Cardiac muscle cell (in vitro differentiated cells and primary cell): Measurements from ENCODE around the gene CHRM2. TPM values are rescaled to one million over a fixed set of nuclear protein-coding genes. Genes with fewer than 3 reads are reported as not detected.

Source experiments
- DNase-seq, 2 donors: peaks; one replicate each; pipeline versions ENCODE4 v3.0.0 to v3.0.0-alpha.2; 2010 to 2017; ENCODE audit warnings: low read depth in 1 of 2, low spot score in 1 of 2
- H3K27ac ChIP-seq: fragments of 200-600 bp; sonication (generic); 2 replicates; pipeline ENCODE4 v1.5.1; 2016
- H3K27me3 ChIP-seq: fragments of 200-600 bp; sonication (generic); 2 replicates; pipeline ENCODE4 v1.6.0; 2016; ENCODE audit warnings: control low read depth
- H3K36me3 ChIP-seq: fragments of 200-600 bp; sonication (generic); 2 replicates; pipeline ENCODE4 v1.5.1; 2016; ENCODE audit warnings: control low read depth
- H3K4me1 ChIP-seq: fragments of 200-600 bp; sonication (generic); 2 replicates; pipeline ENCODE4 v1.8.1; 2017; ENCODE audit warnings: low read depth, mild to moderate bottlenecking, mixed run types
- H3K4me3 ChIP-seq: fragments of 200-600 bp; sonication (generic); 2 replicates; pipeline ENCODE4 v1.5.1; 2016; ENCODE audit warnings: mild to moderate bottlenecking
- H3K9me3 ChIP-seq: fragments of 200-600 bp; sonication (generic); 2 replicates; pipeline ENCODE4 v1.5.1; 2017; ENCODE audit warnings: low read depth, mild to moderate bottlenecking, control low read depth
- polyA plus RNA-seq: library from polyadenylated mRNA; unstranded; fragments of >200 nt; fragmentation: Nextera tagmentation; extraction: Ambion mirVana; gene quantifications from 2 replicates; pipeline ENCODE4 v1.2.1, GENCODE V29; 2016
- total RNA-seq: library from RNA; depleted of rRNA; stranded (reverse); fragments of >200 nt; gene quantifications from 2 replicates; pipeline ENCODE4 v1.2.3, GENCODE V29; 2016
- TF ChIP-seq, protein P1 (sequence below): IDR thresholded peaks from 2 replicates; pipeline ENCODE4 v1.5.1; 2012; ENCODE audit warnings: low read depth, mild to moderate bottlenecking, low read length

CHRM2 gene
- total and polyA plus RNA-seq, 2 experiments from 2014 or later = 37.5 to 75.3 TPM

DNA sequence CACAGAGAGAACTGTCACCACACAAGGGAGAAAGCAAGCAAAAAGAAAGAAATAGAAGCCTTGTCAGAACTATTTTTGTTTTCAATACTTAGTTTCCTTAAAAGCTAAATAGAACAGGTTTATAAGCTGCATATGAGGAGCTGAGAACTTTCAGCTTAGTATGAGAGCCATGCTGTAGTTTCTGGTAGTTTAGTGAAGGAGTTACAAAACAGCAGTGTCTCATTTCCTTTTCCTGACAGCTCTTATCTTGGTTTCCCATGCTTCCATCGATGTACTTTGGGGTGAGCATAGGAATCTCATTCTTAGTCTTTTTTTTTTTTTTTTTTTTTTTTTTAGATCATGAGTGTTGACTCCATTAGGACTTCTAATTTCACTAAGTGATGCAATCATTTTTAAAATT is 8.6 kb upstream of the CHRM2 start:
- Histone ChIP-seq H3K27ac (no peak overlapping the region), H3K27me3 (no peaks in the 10 kb centered on the region), H3K4me1 (peaks cover 11% of the 10 kb centered on the region), H3K9me3 (no peaks in the 10 kb centered on the region), H3K36me3 (no peaks in the 10 kb centered on the region), H3K4me3 (no peak overlapping the region)
- DNase-seq = peak in 1 of 2 donors; percentile 80
- TF ChIP-seq, protein P1, sequence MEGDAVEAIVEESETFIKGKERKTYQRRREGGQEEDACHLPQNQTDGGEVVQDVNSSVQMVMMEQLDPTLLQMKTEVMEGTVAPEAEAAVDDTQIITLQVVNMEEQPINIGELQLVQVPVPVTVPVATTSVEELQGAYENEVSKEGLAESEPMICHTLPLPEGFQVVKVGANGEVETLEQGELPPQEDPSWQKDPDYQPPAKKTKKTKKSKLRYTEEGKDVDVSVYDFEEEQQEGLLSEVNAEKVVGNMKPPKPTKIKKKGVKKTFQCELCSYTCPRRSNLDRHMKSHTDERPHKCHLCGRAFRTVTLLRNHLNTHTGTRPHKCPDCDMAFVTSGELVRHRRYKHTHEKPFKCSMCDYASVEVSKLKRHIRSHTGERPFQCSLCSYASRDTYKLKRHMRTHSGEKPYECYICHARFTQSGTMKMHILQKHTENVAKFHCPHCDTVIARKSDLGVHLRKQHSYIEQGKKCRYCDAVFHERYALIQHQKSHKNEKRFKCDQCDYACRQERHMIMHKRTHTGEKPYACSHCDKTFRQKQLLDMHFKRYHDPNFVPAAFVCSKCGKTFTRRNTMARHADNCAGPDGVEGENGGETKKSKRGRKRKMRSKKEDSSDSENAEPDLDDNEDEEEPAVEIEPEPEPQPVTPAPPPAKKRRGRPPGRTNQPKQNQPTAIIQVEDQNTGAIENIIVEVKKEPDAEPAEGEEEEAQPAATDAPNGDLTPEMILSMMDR = no peak

DNA sequence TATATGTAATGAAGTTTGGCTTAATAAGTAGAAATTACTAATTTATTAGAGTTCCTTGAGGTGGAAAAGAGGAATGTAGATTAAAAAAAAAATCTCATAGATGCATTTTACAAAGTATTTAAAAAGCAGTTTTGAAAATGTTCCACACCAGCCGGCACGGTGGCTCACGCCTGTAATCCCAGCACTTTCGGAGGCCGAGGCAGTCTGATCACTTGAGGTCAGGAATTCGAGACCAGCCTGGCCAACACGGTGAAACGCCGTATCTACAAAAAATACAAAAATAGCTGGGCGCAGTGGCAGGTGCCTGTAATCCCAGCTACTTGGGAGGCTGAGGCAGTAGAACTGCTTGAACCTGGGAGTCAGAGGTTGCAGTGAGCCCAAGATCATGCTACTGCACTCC is 3.2 kb upstream of the CHRM2 start:
- H3K27me3 ChIP-seq = peaks cover 6% of the 10 kb centered on the region
- TF ChIP-seq, protein P1 = no peak
- DNase-seq = no peak
- peaks cover 11% of the 10 kb centered on the region for H3K4me1 ChIP-seq
- H3K9me3 ChIP-seq = no peaks in the 10 kb centered on the region
- H3K27ac ChIP-seq = no peak overlapping the region
- H3K36me3 ChIP-seq = no peaks in the 10 kb centered on the region
- no peak overlapping the region for H3K4me3 ChIP-seq

DNA sequence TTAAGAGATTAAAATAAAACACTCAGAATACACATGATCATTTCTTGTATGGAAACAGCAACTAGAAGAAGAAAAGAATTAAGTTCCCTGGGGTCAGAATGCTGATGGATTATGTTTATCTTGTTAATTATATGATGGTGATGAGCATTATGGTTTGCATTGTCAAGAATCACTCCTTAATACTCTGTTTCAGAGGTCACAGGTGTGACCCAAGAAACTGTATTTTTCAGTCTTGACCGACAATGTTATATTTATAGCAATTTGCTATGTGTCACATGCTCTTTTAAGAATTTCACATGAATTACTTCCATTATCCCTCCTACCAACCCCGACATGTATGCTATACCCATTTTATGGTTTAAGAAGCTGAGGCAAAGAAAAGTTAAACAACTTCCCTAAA is 2.7 kb upstream of the CHRM2 start:
- no peaks in the 10 kb centered on the region for H3K36me3 ChIP-seq
- no peak overlapping the region for H3K4me3 ChIP-seq
- peaks cover 11% of the 10 kb centered on the region for H3K4me1 ChIP-seq
- H3K9me3 ChIP-seq = no peaks in the 10 kb centered on the region
- peaks cover 6% of the 10 kb centered on the region for H3K27me3 ChIP-seq
- DNase-seq = no peak
- H3K27ac ChIP-seq = no peak overlapping the region
- TF ChIP-seq, protein P1 = no peak

DNA sequence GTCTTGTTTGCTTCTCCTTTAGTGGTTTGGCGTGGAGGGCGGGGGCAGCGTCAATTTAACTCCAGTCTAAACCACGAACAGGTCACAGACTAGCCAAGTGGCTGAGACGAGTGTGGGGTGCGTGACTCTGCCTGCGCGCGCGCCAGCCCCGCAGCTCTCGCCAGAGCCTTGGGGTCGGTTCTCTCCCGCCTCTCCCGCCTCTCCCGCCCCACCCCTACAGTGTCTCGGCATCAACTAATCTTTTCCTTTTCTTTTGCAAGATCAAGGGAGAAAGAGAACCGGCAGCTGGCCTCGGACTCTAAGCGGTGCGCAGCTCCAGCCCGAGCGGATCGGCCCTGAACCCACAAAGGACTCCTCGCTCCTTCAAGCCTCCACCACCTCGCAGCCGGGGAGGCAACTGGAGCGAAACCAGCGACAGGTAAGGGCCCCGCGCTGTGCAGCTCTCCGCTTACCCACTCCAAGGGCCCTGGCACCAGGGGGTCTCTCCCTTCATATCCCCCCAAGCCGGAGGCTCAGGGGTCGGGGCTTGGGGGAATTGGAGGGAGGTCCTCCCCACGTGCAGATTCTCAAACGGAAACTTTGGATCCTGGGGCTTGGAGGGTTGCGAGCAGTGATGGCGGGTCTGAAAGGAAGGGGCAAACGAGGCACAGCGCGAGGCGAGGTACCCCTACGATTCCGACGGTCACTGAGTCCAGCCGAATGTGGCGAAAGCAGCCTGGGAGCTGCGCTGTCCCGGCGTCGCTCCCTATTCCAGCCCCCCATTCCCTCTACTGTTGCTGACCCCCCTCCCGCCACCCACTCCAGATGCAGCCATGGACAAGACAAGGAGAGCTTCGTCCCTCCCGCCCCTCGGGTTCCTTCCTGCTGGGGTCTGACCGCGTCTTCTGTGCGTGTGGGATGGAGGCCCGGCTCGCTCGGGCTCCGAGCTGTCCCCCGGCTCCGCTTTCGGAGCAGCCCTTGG is 829 bp downstream of the CHRM2 start:
- no peaks in the 10 kb centered on the region for H3K9me3 ChIP-seq
- peaks cover 23% of the 10 kb centered on the region for H3K4me1 ChIP-seq
- TF ChIP-seq, protein P1 = no peak
- peaks cover 6% of the 10 kb centered on the region for H3K27me3 ChIP-seq
- peak; percentile 9 to 49 for DNase-seq
- H3K4me3 ChIP-seq = peak overlapping the region; percentile 81
- peak overlapping the region; percentile 56 for H3K27ac ChIP-seq
- no peaks in the 10 kb centered on the region for H3K36me3 ChIP-seq

DNA sequence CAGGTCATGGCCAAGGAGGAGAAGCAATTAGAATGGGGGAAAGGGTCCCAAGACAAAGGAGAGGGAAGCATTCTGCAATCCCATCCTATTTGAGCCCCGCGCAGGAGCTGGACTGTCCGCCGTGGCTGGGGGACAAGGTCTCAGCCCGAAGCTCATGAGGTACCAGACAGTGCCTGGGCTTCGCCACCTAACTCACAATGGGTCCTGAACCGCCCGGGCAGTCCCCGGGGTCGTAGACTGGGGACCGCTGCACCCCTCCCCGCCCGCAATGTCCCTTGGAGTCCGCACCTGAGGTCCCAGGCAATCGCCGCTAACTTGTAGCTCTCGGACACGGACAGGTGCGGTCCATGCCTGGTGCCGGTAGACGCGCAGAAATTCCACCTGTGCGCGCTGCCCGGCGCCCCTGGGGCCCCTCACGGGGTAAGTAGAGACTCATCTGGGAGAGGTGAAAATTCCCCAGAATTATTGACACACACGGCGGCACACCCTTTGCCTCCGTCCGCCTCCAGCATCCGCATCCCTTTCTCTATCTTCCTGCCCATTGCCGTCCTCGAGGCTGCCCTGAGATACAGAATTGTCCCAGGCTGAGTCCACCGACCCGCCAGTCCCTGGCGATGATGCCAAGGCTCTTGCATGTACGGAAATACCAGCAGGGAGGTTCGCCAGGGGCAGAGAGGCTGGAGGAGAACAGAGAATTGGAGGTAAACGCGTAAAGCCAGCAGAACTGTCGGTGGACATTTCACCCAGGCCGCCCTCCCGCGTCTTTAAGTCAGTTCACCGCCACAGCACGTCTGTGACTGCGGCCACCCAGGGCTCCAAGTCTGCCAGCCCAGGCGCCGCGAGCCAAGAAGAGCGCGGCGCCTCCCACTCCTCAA is 1.8 kb downstream of the CHRM2 start:
- Histone ChIP-seq H3K4me3 (peak overlapping the region; percentile 81), H3K27me3 (peaks cover 6% of the 10 kb centered on the region), H3K9me3 (no peaks in the 10 kb centered on the region), H3K27ac (peak overlapping the region; percentile 56), H3K36me3 (no peaks in the 10 kb centered on the region), H3K4me1 (peaks cover 22% of the 10 kb centered on the region)
- peak; percentile 18 to 42 for DNase-seq
- TF ChIP-seq, protein P1 = no peak
